GM12801 (cell line): ENCODE data around the gene TAS2R39.

Experiments used
- CTCF ChIP-seq: IDR thresholded peaks from one replicate; pipeline ENCODE4 v1.5.1; 2011; ENCODE audit warnings: control low read depth; ENCODE audit not compliant: insufficient read length; ENCODE audit errors: extremely low read depth

Gene TAS2R39

GRCh38 chr7:143221286-143221685 lies 38.1 kb downstream of the TAS2R39 start:
- no peak for TF ChIP-seq CTCF

- TF ChIP-seq CTCF: no peak
Observed at GRCh38 chr7:143221737-143222136, 38.5 kb downstream of the TAS2R39 start, which contains the start of gene TAS2R40. TSS of gene TAS2R40 (plus strand) at chr7:143222037. CDS start at chr7:143222079, 42 bp downstream.

DNA sequence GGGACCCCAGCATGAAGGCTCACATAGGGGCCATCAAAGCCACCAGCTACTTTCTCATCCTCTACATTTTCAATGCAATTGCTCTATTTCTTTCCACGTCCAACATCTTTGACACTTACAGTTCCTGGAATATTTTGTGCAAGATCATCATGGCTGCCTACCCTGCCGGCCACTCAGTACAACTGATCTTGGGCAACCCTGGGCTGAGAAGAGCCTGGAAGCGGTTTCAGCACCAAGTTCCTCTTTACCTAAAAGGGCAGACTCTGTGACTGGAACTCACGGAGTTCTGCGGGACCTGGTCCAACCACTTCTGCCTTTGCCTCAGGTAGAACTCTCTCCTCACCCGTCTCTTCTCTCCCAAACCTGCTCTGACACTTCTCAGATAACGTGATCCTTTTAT lies 39.6 kb downstream of the TAS2R39 start:
- no peak for TF ChIP-seq CTCF

DNA sequence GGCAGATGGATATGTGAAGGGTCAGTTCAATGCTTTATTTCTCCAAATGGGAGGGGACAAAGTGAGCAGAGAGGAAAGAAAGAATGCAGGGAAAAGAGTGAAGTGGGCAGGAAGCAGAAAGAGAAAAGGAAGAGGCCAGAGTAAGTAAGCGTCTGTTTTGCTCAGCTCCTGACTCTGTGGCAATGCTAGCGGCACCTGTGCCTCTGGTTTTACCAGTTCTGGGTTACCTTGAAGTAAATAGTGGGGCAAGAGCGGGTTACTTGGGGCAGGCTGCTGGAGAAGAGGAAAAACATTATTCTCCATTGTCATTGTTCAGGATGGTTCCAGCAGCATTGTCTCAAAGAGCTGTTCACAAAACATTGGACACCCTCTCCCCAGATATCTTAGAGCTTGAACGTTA lies 40.6 kb downstream of the TAS2R39 start:
- TF ChIP-seq CTCF: no peak

- no peak for TF ChIP-seq CTCF
Observed at GRCh38 chr7:143225047-143225446, 41.8 kb downstream of the TAS2R39 start.

DNA sequence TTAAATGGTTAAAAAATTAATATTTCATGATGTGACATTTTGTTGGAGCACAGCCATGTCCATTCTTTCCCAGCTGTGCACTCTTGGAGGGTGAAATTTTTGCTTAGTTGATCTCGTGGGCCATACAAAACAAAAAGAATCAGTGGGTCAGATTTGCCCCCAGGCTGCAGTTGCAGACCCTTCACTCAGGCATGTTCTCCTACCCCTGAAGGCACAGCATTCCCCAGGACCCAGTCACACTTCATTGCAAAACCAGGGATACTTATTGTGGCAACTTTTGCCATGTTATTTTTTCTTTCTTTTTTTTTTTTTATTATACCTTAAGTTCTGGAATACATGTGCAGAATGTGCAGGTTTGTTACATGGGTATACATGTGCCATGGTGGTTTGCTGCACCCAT lies 44.6 kb downstream of the TAS2R39 start:
- no peak for TF ChIP-seq CTCF

DNA sequence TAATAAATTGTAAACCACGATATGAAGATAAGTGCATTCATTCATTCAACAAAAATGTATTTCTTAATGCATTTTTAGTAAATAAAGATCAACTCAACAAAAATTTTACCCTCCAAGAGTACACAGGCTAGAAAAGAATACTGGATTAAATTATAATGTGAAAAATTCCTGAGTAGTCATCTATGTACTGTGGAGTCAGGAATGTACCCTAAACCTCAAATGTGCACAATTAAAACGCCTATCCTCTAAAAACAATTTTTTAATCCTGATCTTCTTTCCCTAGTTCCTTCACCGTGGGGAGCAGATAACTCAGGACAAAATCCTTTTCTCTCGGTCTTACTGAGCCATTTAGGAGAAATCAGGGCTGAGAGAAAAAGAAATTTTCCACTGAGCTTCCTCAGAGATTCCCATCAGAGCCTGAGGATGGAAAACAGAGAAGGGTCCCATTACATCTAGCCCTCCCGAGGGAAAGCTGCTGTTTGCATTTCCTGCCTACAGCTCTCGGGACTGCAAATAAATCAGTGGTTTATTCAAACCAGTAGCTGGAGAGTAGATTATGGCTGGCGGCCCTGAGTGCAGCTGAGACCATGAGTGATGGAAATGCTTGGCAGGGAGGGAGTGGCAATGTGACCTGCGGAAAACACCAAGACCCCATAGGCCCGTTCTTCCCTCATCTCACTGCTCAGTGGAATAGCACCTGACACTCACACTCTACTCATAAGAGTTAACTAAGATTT lies 46.0 kb downstream of the TAS2R39 start:
- no peak for TF ChIP-seq CTCF
